HEK293 (cell line): ENCODE results near the gene C16orf92.
"Not testable (repeated sequence)": the region's sequence is repeated elsewhere in the genome, so short reads cannot be mapped to it uniquely, and the experiment has no call there.

Experiments used
- CTCF ChIP-seq: fragments of 450-650 bp; formaldehyde crosslinking; IDR thresholded peaks from 2 replicates; pipeline ENCODE4 v1.5.1; 2016; ENCODE audit warnings: missing biosample characterization, missing genetic modification characterization
- MYNN ChIP-seq: fragments of 450-650 bp; formaldehyde crosslinking; IDR thresholded peaks from 2 replicates; pipeline ENCODE4 v1.5.1; 2016; ENCODE audit warnings: missing biosample characterization, missing genetic modification characterization, borderline replicate concordance
- REST ChIP-seq: fragments of 450-650 bp; formaldehyde crosslinking; IDR thresholded peaks from 2 replicates; pipeline ENCODE4 v1.5.1; 2016; ENCODE audit warnings: missing biosample characterization, missing genetic modification characterization
- ZBTB49 ChIP-seq: fragments of 450-650 bp; formaldehyde crosslinking; IDR thresholded peaks from 2 replicates; pipeline ENCODE4 v1.5.1; 2016; ENCODE audit warnings: missing biosample characterization, missing genetic modification characterization, low read depth
- ZNF211 ChIP-seq: fragments of 450-650 bp; formaldehyde crosslinking; IDR thresholded peaks from 2 replicates; pipeline ENCODE4 v1.5.1; 2016; ENCODE audit warnings: low read depth, missing biosample characterization, missing genetic modification characterization
- ZNF274 ChIP-seq, 2 experiments: fragments of 200-500 bp in 1 of 2; fragments of 450-650 bp in 1 of 2; sonication (Bioruptor generic) in 1 of 2; formaldehyde crosslinking in 1 of 2; IDR thresholded peaks; 2 replicates each; pipeline versions ENCODE4 v1.5.1 to v1.6.1; 2014 to 2016; ENCODE audit warnings: borderline replicate concordance in 1 of 2, inconsistent platforms in 1 of 2, low read length in 1 of 2, missing biosample characterization in 1 of 2, missing genetic modification characterization in 1 of 2
- ZNF311 ChIP-seq: fragments of 450-650 bp; formaldehyde crosslinking; IDR thresholded peaks from 2 replicates; pipeline ENCODE4 v1.5.1; 2017; ENCODE audit warnings: missing biosample characterization, missing genetic modification characterization, borderline replicate concordance
- ZNF549 ChIP-seq: fragments of 450-650 bp; IDR thresholded peaks from 2 replicates; pipeline ENCODE4 v1.5.1; 2018; ENCODE audit warnings: missing biosample characterization, missing genetic modification characterization, mild to moderate bottlenecking, inconsistent platforms, moderate library complexity
- ZNF654 ChIP-seq: fragments of 450-650 bp; formaldehyde crosslinking; IDR thresholded peaks from 2 replicates; pipeline ENCODE4 v1.5.1; 2016; ENCODE audit warnings: low read depth, missing biosample characterization, missing genetic modification characterization

- TF ChIP-seq MYNN (tag by site-specific recombination); ZBTB49 (tag by site-specific recombination); ZNF274 (IDR thresholded peaks at IDR 0.05; ENCODE audit: low read length); ZNF274 (tag by site-specific recombination; IDR thresholded peaks at IDR 0.05; ENCODE audit: borderline replicate concordance); ZNF654 (tag by site-specific recombination); REST; CTCF (tag by site-specific recombination); ZNF549 (tag by site-specific recombination); ZNF211; ZNF311 (tag by site-specific recombination): not testable (repeated sequence)
Observed at GRCh38 chr16:30017937-30018336, 5.1 kb upstream of the C16orf92 start.
